Measurements from ENCODE around the gene GRB10. TPM values are rescaled to one million over a fixed set of nuclear protein-coding genes. Genes with fewer than 3 reads are reported as not detected.

GRB10 gene
- total and polyA plus RNA-seq, 2 donors (not counting 3 experiments of a cell fraction or from before 2014, with no cell fraction given) = 43.7 to 240 TPM

GRCh38 chr7:50757703-50758390, 24.8 kb downstream of the GRB10 start:
- no peak overlapping the region for H3K4me2 ChIP-seq (ENCODE audit: insufficient read depth, low read length)
- H3K4me1 ChIP-seq (ENCODE audit: control insufficient read depth, extremely low read depth, insufficient read depth, low read length) = peaks cover 2% of the 10 kb centered on the region
- dilution Hi-C loops (cut with MboI; ENCODE audit: extremely low pct_ligation_motif_present, low sequenced_read_pairs) (no loop called here), intact Hi-C loops (cut with micrococcal nuclease) (no loop called here)
- no peak for DNase-seq (ENCODE audit: low read depth, low spot score)
- no peaks in the 10 kb centered on the region for H3K27me3 ChIP-seq (ENCODE audit: control insufficient read depth in 2 of 2, insufficient read depth in 2 of 2, low read length in 2 of 2)
- H3K4me3 ChIP-seq (replicated peaks in 1 of 3; ENCODE audit: insufficient read depth in 1 of 3, low read depth in 1 of 3, low read length in 3 of 3) = no peak overlapping the region
- peaks cover 100% of the 10 kb centered on the region for H3K79me2 ChIP-seq (ENCODE audit: control insufficient read depth, insufficient read depth, low read length)
- peaks cover 10% of the 10 kb centered on the region for H4K20me1 ChIP-seq (replicated peaks; ENCODE audit: control insufficient read depth, extremely low read depth, insufficient read depth, low read length)
- peaks cover 7 to 28% of the 10 kb centered on the region in 2 experiments for H3K36me3 ChIP-seq (ENCODE audit: control insufficient read depth in 2 of 2, extremely low read depth in 1 of 2, insufficient read depth in 2 of 2, low read length in 2 of 2)
- no peaks in the 10 kb centered on the region for H3K9me1 ChIP-seq (replicated peaks; ENCODE audit: control insufficient read depth, extremely low read depth, insufficient read depth, low read length)
- ChIA-PET POLR2A (no interaction called here), CTCF (no interaction called here)
- no peak overlapping the region for H2AFZ ChIP-seq (ENCODE audit: low read depth, low read length)
- FAIRE-seq = no peak
- no TSS peak for BruUV-seq (replicated peaks)
- TF ChIP-seq GATA2 (IDR thresholded peaks at IDR 0.05; ENCODE audit: insufficient read depth, insufficient read length, low read depth, low read length) = no peak
- TF ChIP-seq CTCF (IDR thresholded peaks at IDR 0.05; ENCODE audit: extremely low read depth in 1 of 2, insufficient read depth in 1 of 2, low read depth in 1 of 2, low read length in 2 of 2) = no peak
- TF ChIP-seq MAX (IDR thresholded peaks at IDR 0.05; ENCODE audit: insufficient read depth, insufficient read length) = no peak
- no peak for TF ChIP-seq MYC (IDR thresholded peaks at IDR 0.05; ENCODE audit: low read depth, low read length)
- TF ChIP-seq POLR2AphosphoS5 (IDR thresholded peaks at IDR 0.05; ENCODE audit: insufficient read depth, low read depth, low read length) = no peak
- no peak for TF ChIP-seq FOS (IDR thresholded peaks at IDR 0.05; ENCODE audit: borderline replicate concordance, insufficient read depth, low read length)
- no peak for TF ChIP-seq POLR2A (IDR thresholded peaks at IDR 0.05; ENCODE audit: low read depth, low read length)
- TF ChIP-seq JUN (IDR thresholded peaks at IDR 0.05; ENCODE audit: borderline replicate concordance, insufficient read depth, insufficient read length, low read depth) = no peak
- TF ChIP-seq EZH2 (IDR thresholded peaks at IDR 0.05; ENCODE audit: borderline replicate concordance, low read depth, low read length, severe bottlenecking) = no peak
- H3K9me3 ChIP-seq (replicated peaks; ENCODE audit: control insufficient read depth, insufficient read depth, low read length) = no peaks in the 10 kb centered on the region
- no peak overlapping the region for H3K9ac ChIP-seq (replicated peaks; ENCODE audit: extremely low read depth, insufficient read depth, low read length)
- H3K27ac ChIP-seq (ENCODE audit: insufficient read depth, low read depth, low read length) = no peak overlapping the region

Measured in endothelial cell of umbilical vein (primary cell).